Stimulated activated CD4-positive, alpha-beta T cell treated with anti-CD3 and anti-CD28 coated beads, TNF-alpha, amount 100 ng/mL, for 4 hours (primary cell): Measurements from ENCODE around the gene PDIA5.

Source experiments
- DNase-seq, 3 experiments: peaks; one replicate each; pipeline ENCODE4 v3.0.0-alpha.2; 2020; ENCODE audit warnings: low read depth in 3 of 3

PDIA5 gene

DNA sequence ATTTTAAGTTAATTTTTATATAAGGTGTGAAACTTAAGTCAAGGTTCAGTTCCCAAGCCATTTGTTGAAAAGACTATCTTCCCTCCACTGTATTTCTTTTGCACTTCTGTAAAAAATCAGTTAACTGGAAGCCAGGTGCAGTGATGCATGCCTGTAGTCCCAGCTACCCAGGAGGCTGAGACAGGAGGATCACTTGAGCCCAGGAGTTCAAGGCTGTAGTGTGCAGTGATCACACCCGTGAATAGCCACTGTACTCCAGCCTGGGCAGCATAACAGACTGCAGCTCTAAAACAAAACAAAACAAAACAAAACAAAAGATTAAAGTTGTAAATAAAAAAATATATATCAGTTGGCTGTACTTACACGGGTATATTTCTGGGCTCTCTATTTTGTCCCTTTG lies 101.8 kb downstream of the PDIA5 start:
- DNase-seq = no peak

GRCh38 chr3:123169492-123169929 lies 102.7 kb downstream of the PDIA5 start:
- DNase-seq = no peak

- no peak for DNase-seq
Observed at GRCh38 chr3:123169930-123170329, 103.1 kb downstream of the PDIA5 start.

- no peak for DNase-seq
Observed at GRCh38 chr3:123180791-123181190, 114.0 kb downstream of the PDIA5 start.

DNA sequence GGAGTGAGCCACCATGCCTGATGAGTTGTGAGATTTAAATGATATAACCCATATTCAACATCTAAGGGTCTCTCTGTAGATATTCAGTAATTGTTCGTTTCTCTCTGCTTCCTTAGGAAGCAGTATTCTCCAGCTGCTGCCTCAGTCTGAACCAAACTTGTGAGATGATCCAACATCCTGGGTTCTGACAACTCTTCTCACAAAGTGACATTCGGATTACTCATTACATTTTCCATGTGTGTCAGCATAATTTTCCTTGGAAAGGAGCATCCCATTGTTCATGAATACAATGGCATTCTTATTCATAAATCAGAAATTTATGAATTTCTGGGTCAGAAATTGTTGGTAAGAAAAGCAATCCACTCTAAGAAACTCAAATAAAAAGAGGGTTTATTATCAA lies 119.9 kb downstream of the PDIA5 start:
- DNase-seq = no peak

DNA sequence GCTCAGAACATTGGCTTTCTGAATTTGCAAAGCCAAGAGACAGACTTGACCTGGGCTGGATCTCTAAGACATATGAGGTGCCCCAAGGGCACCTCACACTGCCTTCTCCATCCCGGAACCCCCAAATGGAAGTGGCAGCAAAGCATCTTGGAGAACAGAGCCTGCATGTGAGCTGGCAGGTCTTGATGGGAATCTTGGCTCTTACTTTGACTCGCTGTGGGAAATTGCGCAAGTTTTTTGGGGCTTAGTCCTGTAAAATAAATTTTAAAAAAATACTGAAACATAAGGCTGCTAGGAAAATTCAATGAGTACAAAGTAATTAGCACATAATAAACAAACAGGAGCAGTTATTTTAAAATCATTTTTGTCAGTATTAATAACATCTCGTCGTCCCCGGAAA lies 121.2 kb downstream of the PDIA5 start:
- DNase-seq = no peak

DNA sequence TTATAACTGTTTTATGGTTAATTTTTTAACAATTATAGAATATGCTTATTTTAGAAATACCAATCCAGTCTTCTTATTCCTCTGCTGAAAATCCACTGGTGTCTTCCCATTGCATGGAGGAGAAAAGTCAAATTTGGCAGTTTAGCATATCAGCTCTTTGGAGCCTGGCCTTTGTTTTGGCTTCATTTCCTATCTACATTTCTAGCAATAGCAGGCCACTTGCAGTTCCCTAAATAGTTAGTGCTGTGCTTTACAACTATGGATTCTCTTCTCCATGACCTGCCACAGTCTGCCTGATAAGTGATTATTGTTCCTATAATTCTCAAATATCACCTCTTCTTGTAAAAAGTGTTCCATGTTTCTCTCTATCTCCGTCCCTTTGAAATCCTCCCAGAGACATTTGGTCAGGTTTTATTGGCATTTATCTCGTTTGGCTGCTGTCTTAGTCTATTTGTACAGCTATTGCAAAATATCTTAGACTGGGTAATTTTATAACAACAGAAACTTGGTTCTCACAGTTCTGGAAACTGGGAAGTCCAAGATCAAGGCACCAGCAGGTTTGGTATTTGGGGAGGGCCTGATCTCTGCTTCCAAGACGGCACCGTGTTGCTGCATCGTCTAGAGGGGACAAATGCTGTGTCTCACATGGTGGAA lies 126.8 kb downstream of the PDIA5 start:
- no peak for DNase-seq

- DNase-seq = no peak
Observed at GRCh38 chr3:123194552-123194951, 127.7 kb downstream of the PDIA5 start.

DNA sequence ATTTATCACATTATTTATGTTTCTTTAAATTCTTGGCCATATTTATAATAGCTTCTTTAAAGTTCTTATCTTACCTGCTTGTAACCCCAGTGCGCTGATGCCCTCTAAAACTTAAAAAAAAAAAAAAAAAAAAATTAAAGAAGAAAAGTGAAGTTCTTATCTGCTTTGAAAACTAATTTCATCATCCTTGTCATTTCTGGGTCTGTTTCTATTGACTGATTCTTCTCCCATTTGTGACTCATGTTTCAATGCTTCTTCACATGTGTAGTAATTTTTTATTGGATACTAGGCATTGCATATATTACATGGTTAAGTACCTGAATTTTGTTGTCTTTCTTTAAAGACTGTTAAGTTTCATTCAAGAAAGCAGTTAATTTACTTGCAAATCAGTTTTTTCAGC lies 131.5 kb downstream of the PDIA5 start:
- no peak for DNase-seq

DNA sequence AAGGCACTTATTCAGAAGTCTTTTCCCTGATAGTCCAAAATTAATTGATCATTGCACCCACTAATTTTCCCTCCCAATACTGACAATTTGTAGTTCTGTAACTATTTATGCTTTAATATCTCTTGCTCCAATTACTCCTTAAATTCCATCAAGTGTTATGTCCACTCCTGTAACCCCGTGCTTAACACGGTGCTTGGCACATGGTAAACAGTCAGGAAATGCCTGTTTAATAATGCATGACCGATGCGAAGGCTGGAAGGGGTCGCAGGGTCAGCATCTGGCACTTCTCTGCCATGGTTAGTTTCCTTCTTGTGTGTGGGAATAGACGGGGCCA lies 134.4 kb downstream of the PDIA5 start:
- no peak for DNase-seq

DNA sequence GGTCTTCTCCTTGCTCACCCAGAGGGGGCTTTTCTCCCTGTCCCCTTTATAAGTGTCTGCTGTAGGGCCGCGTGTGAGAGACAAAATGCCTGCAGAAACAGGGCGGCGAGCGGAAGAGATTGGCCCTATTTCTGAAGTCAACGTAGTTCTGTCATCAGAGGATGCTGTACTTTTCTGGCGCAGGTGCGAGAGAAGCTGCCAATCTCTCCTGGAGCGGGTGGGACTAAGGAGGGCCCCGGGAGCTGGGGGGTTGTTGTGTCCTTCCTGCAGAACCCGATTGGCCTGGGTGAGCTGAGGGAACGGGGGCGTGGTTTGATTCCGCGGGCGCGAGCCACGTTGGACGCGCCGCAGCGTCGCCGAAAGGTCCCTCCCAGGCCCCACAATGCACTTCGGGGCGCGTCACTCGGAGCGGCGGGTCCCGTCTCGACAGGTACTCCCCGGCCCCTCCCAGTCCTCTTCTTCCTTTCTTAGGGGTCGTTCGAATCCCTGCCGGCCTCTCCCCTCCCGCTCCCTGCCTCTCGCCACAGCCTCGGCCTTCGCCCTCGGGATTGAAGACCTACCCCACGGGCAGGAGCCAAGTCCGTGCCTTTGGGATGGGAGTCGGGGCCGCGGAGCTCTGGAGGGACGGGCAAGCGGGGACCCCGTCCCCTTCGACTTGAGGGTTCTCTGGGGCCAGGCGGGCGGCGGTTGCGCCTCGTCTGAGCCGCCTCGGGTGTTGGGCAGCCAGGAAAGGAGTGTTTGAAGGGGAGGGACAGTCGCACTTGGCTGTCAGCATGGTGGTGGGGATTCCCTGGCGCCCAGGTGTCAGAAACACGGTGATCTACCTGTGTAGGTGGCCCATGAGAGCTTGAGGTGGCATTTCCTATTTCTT lies 135.0 kb downstream of the PDIA5 start, which contains the start of gene SEC22A:
TSS of gene SEC22A (plus strand) at position 387 of the 871 bp plus-strand sequence. CDS start 7,275 bp downstream, outside the sequence.
- DNase-seq = peak; percentile 87 to 90 (median 88)

GRCh38 chr3:123202451-123202850 lies 135.6 kb downstream of the PDIA5 start:
- DNase-seq = no peak
